ENCODE measurements around the gene CNOT1. TPM values are rescaled to one million over a fixed set of nuclear protein-coding genes. Genes with fewer than 3 reads are reported as not detected.

The CNOT1 gene
- total and polyA plus RNA-seq, 10 of the 15 experiments (the other 5 are each of a cell fraction or from before 2014, with no cell fraction given): 101 to 246 (median 175) TPM

GRCh38 chr16:58508671-58509251 is 120.9 kb downstream of the CNOT1 start:
- ATAC-seq (no peak), DNase-seq (ENCODE audit: low read depth, low spot score) (no peak), FAIRE-seq (no peak)
- ChIA-PET POLR2A (no interaction called here), SMC1A (ENCODE audit: uncharacterized antibody, unreplicated experiment) (no interaction called here), CTCF (interaction anchor here (1.1 kb wide), 1 partner anchor 248 kb away, joined by 3 read pairs; no protein-coding TSS in a partner anchor), RAD21 (ENCODE audit: unreplicated experiment) (no interaction called here)
- TF ChIP-seq BRCA1 (IDR thresholded peaks at IDR 0.05; ENCODE audit: low read depth, low read length) (no peak), RELB (IDR thresholded peaks at IDR 0.05; ENCODE audit: low read depth) (no peak), MTA2 (IDR thresholded peaks at IDR 0.05; ENCODE audit: low read depth) (no peak), ZNF217 (IDR thresholded peaks at IDR 0.05) (no peak), PML (IDR thresholded peaks at IDR 0.05; ENCODE audit: low read length) (no peak), RAD21 (IDR thresholded peaks at IDR 0.05; ENCODE audit: insufficient read depth, low read depth, low read length) (no peak), RELA (IDR thresholded peaks at IDR 0.05; ENCODE audit: borderline replicate concordance, partially characterized antibody) (no peak), ZNF384 (IDR thresholded peaks at IDR 0.05; ENCODE audit: borderline replicate concordance, low read depth, low read length) (no peak), ZZZ3 (IDR thresholded peaks at IDR 0.05; ENCODE audit: control insufficient read depth, insufficient read length, low read depth) (no peak), USF1 (IDR thresholded peaks at IDR 0.05; ENCODE audit: borderline replicate concordance, extremely low read length, insufficient read depth, low read depth, low read length) (no peak), HDGF (IDR thresholded peaks at IDR 0.05) (no peak), NRF1 (conservative IDR thresholded peaks at IDR 0.05; ENCODE audit: low read depth, low read length) (no peak)
- TF ChIP-seq, protein P1, sequence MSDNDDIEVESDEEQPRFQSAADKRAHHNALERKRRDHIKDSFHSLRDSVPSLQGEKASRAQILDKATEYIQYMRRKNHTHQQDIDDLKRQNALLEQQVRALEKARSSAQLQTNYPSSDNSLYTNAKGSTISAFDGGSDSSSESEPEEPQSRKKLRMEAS (IDR thresholded peaks at IDR 0.05; ENCODE audit: low read depth, low read length): no peak
- H2AFZ ChIP-seq (ENCODE audit: control insufficient read depth, low read depth, low read length): no peak overlapping the region
- H3K27me3 ChIP-seq (replicated peaks in 1 of 2; ENCODE audit: control insufficient read depth in 2 of 2, insufficient read depth in 2 of 2, low read length in 1 of 2): no peaks in the 10 kb centered on the region
- no peak overlapping the region for H3K4me2 ChIP-seq (ENCODE audit: control insufficient read depth, insufficient read depth)
- H3K4me3 ChIP-seq: no peak overlapping the region
- H3K27ac ChIP-seq (ENCODE audit: control insufficient read depth, insufficient read depth): no peak overlapping the region
- 29% methylated on average over 5 of the region's 5 CpGs for WGBS (ENCODE audit: insufficient coverage, insufficient replicate concordance, low lambda C conversion rate, missing lambda C conversion rate)
- no peaks in the 10 kb centered on the region for H3K9me3 ChIP-seq (replicated peaks; ENCODE audit: control insufficient read depth, insufficient read depth, low read length)
- BruUV-seq (replicated peaks): no TSS peak
- no peaks in the 10 kb centered on the region for H3K36me3 ChIP-seq (ENCODE audit: control insufficient read depth in 2 of 2, insufficient read depth in 2 of 2, low read length in 1 of 2)
- no peak overlapping the region for H3K9ac ChIP-seq (ENCODE audit: control insufficient read depth, insufficient read depth, low read length)
- in situ Hi-C loops (cut with MboI): loop anchor here (25.0 kb wide), 1 partner anchor 229 kb away; the partner anchor contains the start of gene GOT2
- H4K20me1 ChIP-seq (ENCODE audit: control insufficient read depth, insufficient read depth): no peaks in the 10 kb centered on the region
- intact Hi-C loops (cut with micrococcal nuclease; ENCODE audit: unreplicated experiment): no loop called here
- no peaks in the 10 kb centered on the region for H3K79me2 ChIP-seq (ENCODE audit: control insufficient read depth, insufficient read depth, low read length)
- no peaks in the 10 kb centered on the region for H3K4me1 ChIP-seq (ENCODE audit: control insufficient read depth, insufficient read depth, low read length)
